SK-N-SH (cell line): ENCODE measurements around the gene WDR35. TPM values are rescaled to one million over a fixed set of nuclear protein-coding genes. Genes with fewer than 3 reads are reported as not detected.

ENCODE experiments used
- CTCF ChIA-PET: fragments of 300-600, 350-600 bp; formaldehyde crosslinking; extraction: SDS; loops from one replicate; lab custom pipeline; 2021; lab: Yijun Ruan, JAX
- POLR2A ChIA-PET: fragments of 350-600 bp; sonication (Branson Sonifier 250); formaldehyde crosslinking; extraction: SDS; loops from one replicate; lab custom pipeline; 2020; ENCODE audit warnings: antibody characterized with exemption, inconsistent platforms; lab: Yijun Ruan, JAX
- DNase-seq: peaks from one replicate; pipeline ENCODE4 v3.0.0; 2012
- H2AFZ ChIP-seq: fragments of 200-600 bp; sonication (generic); 2 replicates; pipeline ENCODE4 v1.8.1; 2016; ENCODE audit warnings: antibody characterized with exemption, mild to moderate bottlenecking, low read depth
- H3F3A ChIP-seq: fragments of 200-600 bp; sonication (generic); replicated peaks from 2 replicates; pipeline ENCODE3; 2016; ENCODE audit warnings: antibody characterized with exemption, mild to moderate bottlenecking; ENCODE audit not compliant: insufficient read depth
- H3K27ac ChIP-seq, 2 experiments: fragments of 200-500 bp in 1 of 2; fragments of 200-600 bp in 1 of 2; sonication (Bioruptor generic) in 1 of 2; sonication (generic), shearing (Covaris generic) in 1 of 2; 2 replicates each; pipeline versions ENCODE4 v1.5.1 to v1.6.1; 2014 to 2016; ENCODE audit warnings: low read depth in 2 of 2, inconsistent platforms in 1 of 2, low read length in 1 of 2, mild to moderate bottlenecking in 1 of 2, mixed read lengths in 1 of 2
- H3K27me3 ChIP-seq: fragments of 200-600 bp; sonication (generic), shearing (Covaris generic); 2 replicates; pipeline ENCODE4 v1.6.1; 2016; ENCODE audit warnings: mixed run types; ENCODE audit not compliant: insufficient read depth
- H3K36me3 ChIP-seq, 2 experiments: fragments of 200-500 bp in 1 of 2; fragments of 200-600 bp in 1 of 2; sonication (Bioruptor generic) in 1 of 2; sonication (generic) in 1 of 2; replicated peaks in 1 of 2; 2 replicates each; pipeline versions ENCODE3 to v1.5.1; 2014 to 2016; ENCODE audit warnings: low read length in 1 of 2, mild to moderate bottlenecking in 1 of 2; ENCODE audit not compliant: insufficient read depth in 2 of 2, control insufficient read depth in 1 of 2
- H3K4me1 ChIP-seq, 2 experiments: fragments of 200-500 bp in 1 of 2; fragments of 200-600 bp in 1 of 2; sonication (Bioruptor generic) in 1 of 2; sonication (generic), shearing (Covaris generic) in 1 of 2; 2 replicates each; pipeline versions ENCODE4 v1.5.1 to v1.6.1; 2014 to 2016; ENCODE audit warnings: low read depth in 1 of 2, low read length in 1 of 2, mixed run types in 1 of 2; ENCODE audit not compliant: insufficient read depth in 2 of 2, control insufficient read depth in 1 of 2
- H3K4me2 ChIP-seq: fragments of 200-600 bp; sonication (generic), shearing (Covaris generic); 2 replicates; pipeline ENCODE4 v1.6.1; 2017; ENCODE audit warnings: mixed run types
- H3K4me3 ChIP-seq, 2 experiments: fragments of 200-500 bp in 1 of 2; fragments of 200-600 bp in 1 of 2; sonication (Bioruptor generic) in 1 of 2; sonication (generic), shearing (Covaris generic) in 1 of 2; 2 replicates each; pipeline versions ENCODE4 v1.5.1 to v1.8.1; 2014 to 2016; ENCODE audit warnings: low read depth in 2 of 2, inconsistent platforms in 1 of 2, low read length in 1 of 2, mild to moderate bottlenecking in 1 of 2, mixed read lengths in 1 of 2, moderate library complexity in 1 of 2
- H3K79me2 ChIP-seq: fragments of 200-600 bp; sonication (generic); 2 replicates; pipeline ENCODE4 v1.8.1; 2017; ENCODE audit warnings: mild to moderate bottlenecking; ENCODE audit not compliant: insufficient read depth
- H3K9ac ChIP-seq: fragments of 200-600 bp; sonication (generic); 2 replicates; pipeline ENCODE4 v1.6.1; 2017; ENCODE audit warnings: mixed run types
- H3K9me2 ChIP-seq: fragments of 200-600 bp; sonication (generic); 2 replicates; pipeline ENCODE4 v1.6.1; 2017; ENCODE audit warnings: mixed run types
- H3K9me3 ChIP-seq: fragments of 200-600 bp; sonication (generic); 2 replicates; pipeline ENCODE4 v1.6.1; 2017; ENCODE audit warnings: mixed run types, mild to moderate bottlenecking, moderate library complexity
- H4K20me1 ChIP-seq: fragments of 200-600 bp; sonication (generic); 2 replicates; pipeline ENCODE4 v1.6.1; 2017; ENCODE audit warnings: mild to moderate bottlenecking, mixed run types; ENCODE audit not compliant: insufficient read depth
- GATA2 ChIP-seq: sonication (generic); formaldehyde crosslinking; IDR thresholded peaks from 2 replicates; pipeline ENCODE4 v1.5.0; 2020; ENCODE audit warnings: mild to moderate bottlenecking, missing genetic modification reagents
- IRF3 ChIP-seq: fragments of 150-350 bp; IDR thresholded peaks from 2 replicates; pipeline ENCODE4 v1.6.1; 2016; ENCODE audit warnings: mild to moderate bottlenecking, low read depth, low read length
- MEF2A ChIP-seq: IDR thresholded peaks from 2 replicates; pipeline ENCODE4 v1.4.0; 2012; ENCODE audit warnings: low read depth, borderline replicate concordance
- SIN3A ChIP-seq: IDR thresholded peaks from 2 replicates; pipeline ENCODE4 v1.6.1; 2012; ENCODE audit warnings: low read depth, mild to moderate bottlenecking, low read length, moderate library complexity, borderline replicate concordance
- TAF1 ChIP-seq: IDR thresholded peaks from 2 replicates; pipeline ENCODE4 v1.6.1; 2012; ENCODE audit warnings: low read depth, mild to moderate bottlenecking, low read length, moderate library complexity, borderline replicate concordance
- USF2 ChIP-seq: fragments of 150-350 bp; IDR thresholded peaks from 2 replicates; pipeline ENCODE4 v1.6.1; 2017; ENCODE audit warnings: antibody characterized with exemption, low read length, low read depth, borderline replicate concordance
- WGBS: methylation state at CpG from one replicate; pipeline ENCODE4 v1.1.6; 2017; ENCODE audit warnings: low lambda C conversion rate; 5-methylcytosine and 5-hydroxymethylcytosine counted together
- polyA plus RNA-seq, 3 experiments: library from polyadenylated mRNA; depleted of rRNA; stranded (reverse); fragments of >200 nt; gene quantifications; 2 replicates each; pipeline ENCODE4 v1.2.3, GENCODE V29; 2012
- TF ChIP-seq, protein P1 (sequence below): IDR thresholded peaks from 2 replicates; pipeline ENCODE4 v1.4.0; 2012; ENCODE audit warnings: low read depth, borderline replicate concordance

WDR35 gene
- polyA plus RNA-seq, 1 of the 3 experiments (the other 2 are of a cell fraction) = 8.6 TPM

- TF ChIP-seq SIN3A = 0 out of 2 replicates have a peak, but pooled peaks have one; percentile 14
- TF ChIP-seq IRF3 = 0 out of 2 replicates have a peak, but pooled peaks have one; percentile 16
- TF ChIP-seq, protein P1, sequence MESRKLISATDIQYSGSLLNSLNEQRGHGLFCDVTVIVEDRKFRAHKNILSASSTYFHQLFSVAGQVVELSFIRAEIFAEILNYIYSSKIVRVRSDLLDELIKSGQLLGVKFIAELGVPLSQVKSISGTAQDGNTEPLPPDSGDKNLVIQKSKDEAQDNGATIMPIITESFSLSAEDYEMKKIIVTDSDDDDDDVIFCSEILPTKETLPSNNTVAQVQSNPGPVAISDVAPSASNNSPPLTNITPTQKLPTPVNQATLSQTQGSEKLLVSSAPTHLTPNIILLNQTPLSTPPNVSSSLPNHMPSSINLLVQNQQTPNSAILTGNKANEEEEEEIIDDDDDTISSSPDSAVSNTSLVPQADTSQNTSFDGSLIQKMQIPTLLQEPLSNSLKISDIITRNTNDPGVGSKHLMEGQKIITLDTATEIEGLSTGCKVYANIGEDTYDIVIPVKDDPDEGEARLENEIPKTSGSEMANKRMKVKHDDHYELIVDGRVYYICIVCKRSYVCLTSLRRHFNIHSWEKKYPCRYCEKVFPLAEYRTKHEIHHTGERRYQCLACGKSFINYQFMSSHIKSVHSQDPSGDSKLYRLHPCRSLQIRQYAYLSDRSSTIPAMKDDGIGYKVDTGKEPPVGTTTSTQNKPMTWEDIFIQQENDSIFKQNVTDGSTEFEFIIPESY = no peak
- no peak for DNase-seq
- no peaks in the 10 kb centered on the region for H4K20me1 ChIP-seq
- peak overlapping the region; percentile 79 to 95 for H3K27ac ChIP-seq
- ChIA-PET CTCF (interaction anchor here (1.1 to 3.2 kb wide), 8 partner anchors 24 to 337 kb away, joined by 3 to 23 read pairs (median 4); no protein-coding TSS in a partner anchor), POLR2A (interaction anchor here (0.6 to 2.4 kb wide), 10 partner anchors 11 to 121 kb away, joined by 3 to 9 read pairs (median 3); partner anchors contain the start of gene LAPTM4A)
- no peaks in the 10 kb centered on the region for H3K9me3 ChIP-seq
- no peaks in the 10 kb centered on the region for H3K27me3 ChIP-seq
- peak overlapping the region; percentile 81 for H3K9ac ChIP-seq
- peak overlapping the region; percentile 89 for H3K4me2 ChIP-seq
- H2AFZ ChIP-seq = peak overlapping the region; percentile 99
- H3K79me2 ChIP-seq = peaks cover 37% of the 10 kb centered on the region; the same call in 1 of the 2 replicates
- 2% methylated on average over 8 of the region's 8 CpGs for WGBS
- peaks cover 14 to 28% of the 10 kb centered on the region in 2 experiments; a peak in 3 of 4 replicates for H3K4me1 ChIP-seq
- no peaks in the 10 kb centered on the region for H3K9me2 ChIP-seq
- H3K36me3 ChIP-seq = peaks cover 8 to 29% of the 10 kb centered on the region in 2 experiments
- H3K4me3 ChIP-seq = peak overlapping the region; percentile 84 to 100
- H3F3A ChIP-seq = peaks cover 8% of the 10 kb centered on the region
Observed at GRCh38 chr2:19989342-19989666, 601 bp downstream of the WDR35 start.

GRCh38 chr2:19988600-19988999, 1.3 kb downstream of the WDR35 start:
- ChIA-PET CTCF (interaction anchor here (1.1 to 3.2 kb wide), 7 partner anchors 23 to 138 kb away, joined by 3 to 23 read pairs (median 4); no protein-coding TSS in a partner anchor), POLR2A (interaction anchor here (1.0 to 2.4 kb wide), 2 partner anchors 64 to 110 kb away, joined by 3 to 9 read pairs; partner anchors contain the start of gene LAPTM4A)
- no peaks in the 10 kb centered on the region for H3K9me2 ChIP-seq
- peaks cover 8 to 35% of the 10 kb centered on the region in 2 experiments for H3K36me3 ChIP-seq
- H3K27ac ChIP-seq = peak overlapping the region; percentile 79 to 95; a peak in 3 of 4 replicates
- H3K4me3 ChIP-seq = peak overlapping the region; percentile 84 to 100
- 14% methylated on average over 2 of the region's 2 CpGs for WGBS
- peaks cover 8% of the 10 kb centered on the region for H3F3A ChIP-seq
- H3K79me2 ChIP-seq = peaks cover 40% of the 10 kb centered on the region; the same call in 1 of the 2 replicates
- no peak for DNase-seq
- H4K20me1 ChIP-seq = no peaks in the 10 kb centered on the region
- peaks cover 14 to 28% of the 10 kb centered on the region in 2 experiments; a peak in 3 of 4 replicates for H3K4me1 ChIP-seq
- peak overlapping the region; percentile 81 for H3K9ac ChIP-seq
- H3K27me3 ChIP-seq = no peaks in the 10 kb centered on the region
- TF ChIP-seq SIN3A (no peak), TAF1 (no peak), GATA2 (CRISPR knock-in tag) (peak; percentile 24; the same call in 1 of the 2 replicates), MEF2A (no peak), USF2 (no peak)
- no peaks in the 10 kb centered on the region for H3K9me3 ChIP-seq
- H3K4me2 ChIP-seq = peak overlapping the region; percentile 89
- peak overlapping the region; percentile 99; the same call in 1 of the 2 replicates for H2AFZ ChIP-seq
